Stimulated activated CD8-positive, alpha-beta memory T cell treated with anti-CD3 and anti-CD28 coated beads, Interleukin-2, amount 100 ng/mL, for 1 hour (primary cell): ENCODE results near the gene RAB40B.

Experiments used
- DNase-seq, 2 donors: peaks; one replicate each; pipeline ENCODE4 v3.0.0-alpha.2; 2020; ENCODE audit warnings: low read depth in 2 of 2

RAB40B gene

GRCh38 chr17:82716203-82717010 lies 17.9 kb upstream of the RAB40B start, which contains the start of gene FN3KRP:
FN3KRP (plus strand) TSS chr17:82716706; CDS start chr17:82716756, 50 bp downstream.
- DNase-seq, result peak; percentile 70 to 93

- no peak for DNase-seq
These were observed 14.7 kb upstream of the RAB40B start for GRCh38 chr17:82713071-82713723.

DNA sequence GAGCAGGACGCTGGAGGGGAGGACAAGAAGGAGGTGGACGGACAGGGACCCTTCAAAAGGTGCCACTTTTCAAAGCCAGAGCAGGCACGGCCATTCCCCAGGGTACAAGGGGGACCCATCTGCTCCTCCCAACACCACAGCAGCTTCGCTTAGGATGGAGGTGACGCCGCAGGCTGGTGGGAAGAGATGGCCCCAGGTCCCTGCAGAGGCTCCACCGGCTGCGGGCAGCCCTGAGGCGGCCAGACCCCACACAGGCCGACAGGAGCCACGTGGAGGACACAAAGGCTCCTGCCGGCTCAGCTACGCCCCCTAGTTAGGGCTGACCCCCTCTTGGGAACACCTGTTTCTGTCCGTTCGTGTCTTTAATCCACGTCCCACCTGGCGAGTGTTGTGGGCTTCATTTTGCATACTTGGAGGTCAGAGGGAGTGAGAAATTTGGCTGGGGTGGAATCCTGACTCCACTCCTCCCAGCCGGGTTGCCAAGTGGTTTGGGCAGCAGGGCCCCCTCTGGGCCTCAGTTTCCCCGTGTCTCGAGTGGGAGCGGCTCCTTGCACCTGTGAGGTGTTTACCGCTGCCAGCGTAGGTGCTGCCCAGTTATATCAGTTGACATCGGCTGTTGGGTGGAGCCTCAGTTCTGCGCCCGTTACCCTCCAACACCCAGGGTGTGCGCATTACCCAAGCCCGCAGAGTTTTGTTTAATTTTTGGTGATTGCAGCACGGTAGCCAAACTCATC lies 12.2 kb upstream of the RAB40B start:
- DNase-seq, result no peak

DNA sequence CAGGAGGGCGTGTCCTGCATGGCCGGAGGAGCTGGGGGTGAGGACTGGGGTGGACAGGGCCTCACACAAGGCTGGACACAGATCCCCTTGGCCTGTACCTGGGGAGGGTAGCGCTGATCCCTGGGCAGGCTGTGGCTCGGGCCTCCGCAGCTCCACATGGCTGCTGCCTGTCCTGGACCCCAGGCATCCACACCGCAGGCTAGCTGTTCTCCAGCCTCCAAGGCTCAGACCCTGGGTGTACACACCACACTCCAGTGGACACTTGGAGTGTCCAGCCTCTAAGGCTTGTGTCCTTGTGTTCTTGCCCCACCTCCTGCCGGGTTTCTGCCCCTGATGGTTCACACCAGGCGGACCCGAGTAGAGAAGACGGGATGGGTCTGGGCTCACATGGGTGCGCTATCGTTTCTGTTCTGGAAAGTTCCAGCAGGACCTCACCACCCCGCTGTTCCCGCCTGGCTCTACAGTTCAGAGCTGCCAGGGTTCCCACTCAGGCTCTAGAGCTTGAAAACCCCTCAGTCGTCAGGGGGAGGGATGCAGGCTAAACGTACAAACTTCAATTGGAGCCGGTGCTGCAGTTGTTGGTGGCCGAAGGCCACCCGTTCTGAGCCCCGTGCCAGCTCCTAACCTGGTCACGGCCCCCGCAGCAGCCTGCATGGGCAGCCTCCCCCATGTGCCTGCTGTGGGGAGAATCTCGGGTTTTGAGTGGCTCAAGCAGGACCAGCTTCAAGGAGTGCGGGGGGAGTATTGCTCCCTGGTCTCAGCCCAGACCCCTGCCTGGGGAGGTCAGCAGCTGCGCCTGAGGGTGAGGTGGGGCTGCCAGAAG lies 11.4 kb upstream of the RAB40B start:
- DNase-seq, result no peak

DNA sequence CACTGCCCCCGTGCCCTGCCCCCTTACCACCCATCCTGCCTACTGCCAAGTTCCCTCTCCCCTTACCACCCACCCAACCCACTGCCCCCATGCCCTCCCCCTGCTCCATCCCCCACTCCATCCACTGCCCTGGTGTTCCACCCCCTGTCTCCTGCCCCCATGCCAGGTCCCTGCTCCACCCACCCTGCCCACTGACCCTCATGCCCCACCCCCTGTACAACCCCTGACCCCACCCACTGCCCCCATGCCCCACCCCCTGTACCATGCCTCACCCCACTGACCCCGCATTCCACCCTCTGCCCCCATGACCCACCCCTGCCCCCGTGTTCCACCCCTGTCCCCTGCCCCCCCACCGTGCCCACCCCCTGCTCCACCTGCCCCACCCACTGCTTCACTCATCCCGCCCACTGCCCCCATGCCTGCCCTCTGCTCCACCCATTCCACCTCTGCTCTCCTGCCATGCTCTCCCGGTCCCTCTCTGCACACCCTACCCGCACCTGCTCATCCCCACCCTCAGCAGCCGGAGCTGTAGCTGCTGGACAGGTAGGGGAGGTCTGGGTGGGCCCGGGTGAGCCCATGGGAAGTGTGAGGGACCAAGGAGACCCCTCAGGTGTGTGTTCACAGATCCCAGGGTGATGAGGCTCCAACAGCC lies 10.7 kb upstream of the RAB40B start:
- no peak for DNase-seq

- DNase-seq, result no peak
These were observed 7.3 kb upstream of the RAB40B start for GRCh38 chr17:82705756-82706155.

DNA sequence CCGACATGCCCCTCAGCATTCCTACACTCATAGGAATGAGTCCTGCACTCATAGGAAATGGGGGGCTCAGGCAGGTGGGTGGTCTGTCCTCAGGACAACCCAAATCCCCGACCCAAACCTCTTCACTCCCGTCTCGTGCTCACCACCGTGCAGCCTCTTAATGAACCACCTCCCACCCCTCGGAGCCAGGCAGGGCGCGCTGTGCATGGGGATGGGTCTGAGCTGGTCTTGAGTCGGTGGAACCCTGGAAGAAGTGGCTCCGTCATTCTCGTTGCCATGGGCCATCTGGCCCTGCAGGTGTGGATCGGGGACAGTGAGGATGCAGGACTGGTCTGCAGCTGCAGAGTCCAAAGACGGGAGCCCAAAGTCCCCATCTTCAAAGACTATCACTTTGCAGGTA lies 6.4 kb upstream of the RAB40B start:
- DNase-seq, result no peak

DNA sequence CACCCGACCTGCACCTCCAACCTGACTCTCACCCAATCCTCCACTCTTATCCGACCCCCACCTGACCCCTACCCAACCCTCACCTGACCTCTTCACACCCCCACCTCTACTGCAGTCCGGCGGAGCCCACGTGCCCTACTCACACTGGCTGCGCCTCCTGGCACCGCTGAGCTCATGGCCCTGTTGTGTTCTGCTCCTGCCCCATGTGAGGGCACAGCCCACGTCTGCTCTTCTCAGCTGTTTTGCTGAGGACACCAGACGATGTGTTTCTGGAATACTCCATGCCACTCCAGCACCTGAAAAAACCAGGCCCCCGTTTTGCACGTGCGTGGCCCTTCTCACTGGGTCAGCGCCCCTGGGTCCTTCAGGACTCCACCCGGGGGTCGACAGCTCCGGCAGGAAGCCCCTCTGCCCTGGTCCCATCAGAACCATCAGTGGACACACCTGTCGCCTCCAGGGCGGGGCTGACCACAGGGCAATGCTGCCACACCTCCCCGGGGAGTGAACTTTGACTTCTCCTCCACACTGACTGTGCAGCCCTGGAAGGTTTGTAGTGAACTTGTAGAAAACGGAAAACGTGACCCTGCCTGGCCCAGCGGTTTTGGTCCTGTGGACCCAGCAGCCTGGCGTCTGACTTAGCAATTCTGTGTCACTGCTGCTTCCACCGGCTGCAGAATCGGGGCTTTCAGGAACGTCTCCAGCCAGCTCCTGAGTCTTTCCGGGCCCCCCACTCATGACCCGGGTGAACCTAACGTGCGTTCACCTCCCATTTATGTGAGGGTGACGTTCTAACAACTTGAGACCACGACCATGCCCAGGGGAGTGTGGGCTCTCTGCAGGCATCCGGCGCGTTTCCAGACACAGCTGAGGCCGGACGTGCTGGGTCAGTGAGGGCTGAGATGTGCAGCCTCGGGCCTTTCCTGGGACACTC lies 5.7 kb upstream of the RAB40B start:
- DNase-seq, result no peak

GRCh38 chr17:82703036-82703745 lies 4.7 kb upstream of the RAB40B start:
- DNase-seq, result no peak

- no peak for DNase-seq
These were observed 3.9 kb upstream of the RAB40B start for GRCh38 chr17:82702231-82702927.

- no peak for DNase-seq
These were observed 1.1 kb upstream of the RAB40B start for GRCh38 chr17:82699551-82699950.

DNA sequence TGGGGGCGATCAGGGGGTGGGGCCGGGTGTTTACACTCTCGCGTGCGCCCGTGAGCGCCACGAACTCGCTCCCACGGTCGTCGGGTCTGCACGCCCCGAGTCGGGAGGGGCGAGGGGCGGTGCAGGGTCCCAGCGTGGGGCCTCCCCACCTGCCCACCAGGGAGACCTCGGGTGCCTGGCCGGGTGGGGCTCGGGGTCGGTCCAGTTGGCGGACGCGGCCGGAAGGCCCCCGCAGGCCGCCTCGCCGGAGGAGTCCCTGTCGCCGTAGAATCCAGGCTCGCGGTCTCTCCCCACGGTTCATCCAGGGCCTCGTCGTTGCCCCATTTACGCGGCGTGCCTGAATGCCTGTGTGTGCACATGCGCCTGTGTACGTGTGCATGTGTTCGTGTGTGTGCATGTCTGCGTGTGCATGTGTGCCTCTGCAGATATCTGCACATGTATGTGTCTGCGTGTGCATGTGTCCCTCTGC lies 510 bp upstream of the RAB40B start:
- no peak for DNase-seq

DNA sequence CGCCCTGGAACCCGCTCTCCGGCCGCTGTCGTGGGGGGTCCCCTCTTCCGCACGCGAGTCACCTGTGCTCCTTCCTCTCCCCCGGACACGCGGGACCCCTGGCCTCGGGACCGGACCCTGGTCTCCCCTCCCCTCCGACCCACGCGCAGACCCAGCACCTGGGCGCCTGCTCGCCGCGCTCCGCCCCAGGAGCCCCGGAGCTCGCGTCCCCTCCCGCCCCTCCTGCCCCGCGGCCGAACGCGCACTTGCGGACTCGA lies 762 bp downstream of the RAB40B start:
- no peak for DNase-seq

DNA sequence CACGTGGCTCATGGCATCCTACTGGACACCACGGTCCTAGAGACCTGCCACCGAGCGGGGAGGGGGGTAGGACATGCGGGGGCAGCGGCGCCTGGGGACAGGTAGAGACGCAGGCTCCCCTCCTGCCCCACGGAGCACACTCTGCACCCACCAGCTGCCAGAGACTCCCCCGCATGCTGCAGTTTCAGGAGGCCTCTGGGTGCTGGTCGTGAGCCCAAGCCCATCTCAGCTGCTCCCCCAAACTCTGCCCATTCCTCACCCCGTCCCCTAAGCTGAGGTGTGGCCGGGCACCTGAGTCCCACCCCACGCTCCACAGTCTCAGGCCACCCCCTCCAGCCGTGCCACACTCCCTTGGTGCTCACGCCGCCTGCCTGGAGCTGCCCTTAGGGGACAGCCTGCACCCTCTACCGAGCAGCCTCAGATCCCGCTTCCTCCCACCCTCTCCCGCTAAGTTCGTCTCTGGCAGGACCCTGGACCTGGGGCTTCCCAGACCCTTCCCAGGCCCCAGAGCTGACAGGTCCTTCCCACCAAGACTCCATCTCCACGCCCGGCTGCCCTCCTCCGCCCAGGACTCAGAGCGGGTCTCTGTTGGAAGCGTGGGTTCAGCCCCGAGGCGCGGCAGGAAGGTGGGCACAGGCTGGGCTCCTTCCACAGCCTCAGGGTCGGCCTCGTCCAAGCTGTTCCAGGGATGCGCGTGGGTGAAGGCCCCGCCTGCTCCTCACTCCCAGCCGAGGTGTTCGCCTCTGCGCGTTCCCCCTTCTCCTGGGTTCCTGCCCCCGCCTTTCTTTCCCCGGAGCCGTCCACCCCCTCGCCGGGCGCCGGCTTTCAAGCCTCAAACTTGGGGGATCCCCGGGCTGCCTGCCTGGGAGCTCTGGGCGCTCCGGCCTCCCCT lies 1.3 kb downstream of the RAB40B start:
- DNase-seq, result no peak

DNA sequence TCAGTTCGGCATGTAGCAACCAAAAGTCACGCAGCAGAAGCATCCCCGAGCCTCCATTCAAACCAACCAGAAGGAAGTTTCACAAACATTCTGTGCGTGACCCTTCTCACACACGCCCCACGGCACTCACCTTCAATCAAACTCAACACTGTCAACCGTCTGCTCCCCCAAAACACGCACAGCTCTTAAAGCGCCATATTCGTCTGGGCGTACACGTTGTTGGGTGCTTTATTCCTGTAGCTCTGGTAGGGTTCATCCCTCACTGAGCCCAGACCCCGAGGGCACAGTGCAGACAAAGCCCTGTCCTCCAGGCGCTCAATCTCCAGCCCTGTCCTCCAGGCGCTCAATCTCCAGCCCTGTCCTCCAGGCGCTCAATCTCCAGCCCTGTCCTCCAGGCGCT lies 2.2 kb downstream of the RAB40B start:
- DNase-seq, result no peak

DNA sequence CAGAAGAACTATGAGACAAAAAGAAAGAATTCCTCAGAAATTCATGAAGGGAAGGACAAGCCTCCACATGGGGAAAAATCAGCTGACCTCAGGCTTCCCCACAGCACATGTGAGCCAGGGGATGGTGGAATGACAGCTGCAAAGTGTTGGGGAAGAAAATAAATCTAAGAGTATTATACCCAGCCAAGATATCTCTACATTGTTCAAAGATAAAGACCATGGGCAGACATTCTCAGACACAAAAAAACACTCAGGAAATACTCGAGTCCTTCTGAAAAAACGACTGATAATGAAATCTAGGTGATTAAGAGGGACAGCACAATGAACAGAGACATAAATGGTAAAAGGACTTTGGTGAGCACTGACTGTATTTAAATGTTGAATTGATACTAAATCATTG lies 3.9 kb downstream of the RAB40B start:
- DNase-seq, result no peak

DNA sequence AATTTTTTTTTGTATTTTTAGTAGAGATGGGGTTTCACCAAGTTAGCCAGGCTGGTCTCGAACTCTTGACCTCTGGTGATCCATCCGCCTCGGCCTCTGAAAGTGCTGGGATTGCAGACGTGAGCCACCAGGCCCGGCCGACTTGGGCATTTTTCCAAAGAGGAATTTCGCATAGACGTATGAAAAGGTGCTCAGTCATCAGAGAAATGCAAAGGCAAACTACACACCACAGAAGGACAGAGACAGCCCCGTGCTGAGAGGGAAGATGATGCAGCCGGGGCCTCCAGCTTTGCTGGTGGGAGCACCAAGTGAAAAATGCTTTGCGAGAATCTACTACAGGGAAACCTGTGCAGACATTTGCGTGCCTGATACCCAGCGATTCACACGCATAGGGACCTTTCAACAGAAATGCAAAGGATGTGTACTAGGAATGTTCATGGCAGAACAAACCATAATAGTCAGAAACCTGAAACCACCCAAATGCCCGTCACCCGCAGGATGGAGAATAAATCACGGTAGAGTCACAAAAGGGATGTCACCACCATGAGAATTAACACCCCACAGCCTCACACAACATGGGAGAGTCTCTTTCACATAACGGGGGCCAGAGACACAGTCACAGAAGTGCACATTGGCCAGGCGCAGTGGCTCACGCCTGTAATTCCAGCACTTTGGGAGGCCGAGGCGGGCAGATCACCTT lies 5.2 kb downstream of the RAB40B start:
- DNase-seq, result no peak
